UCSD-AML1 (cell line): ENCODE measurements around the gene MC1R.
"Not testable (repeated sequence)": the region's sequence is repeated elsewhere in the genome, so short reads cannot be mapped to it uniquely, and the experiment has no call there.

Experiments
- DNase-seq: peaks from one replicate; lab custom pipeline; 2025; ENCODE audit not compliant: unreplicated experiment; lab: John Stamatoyannopoulos, UW

Gene MC1R

DNA sequence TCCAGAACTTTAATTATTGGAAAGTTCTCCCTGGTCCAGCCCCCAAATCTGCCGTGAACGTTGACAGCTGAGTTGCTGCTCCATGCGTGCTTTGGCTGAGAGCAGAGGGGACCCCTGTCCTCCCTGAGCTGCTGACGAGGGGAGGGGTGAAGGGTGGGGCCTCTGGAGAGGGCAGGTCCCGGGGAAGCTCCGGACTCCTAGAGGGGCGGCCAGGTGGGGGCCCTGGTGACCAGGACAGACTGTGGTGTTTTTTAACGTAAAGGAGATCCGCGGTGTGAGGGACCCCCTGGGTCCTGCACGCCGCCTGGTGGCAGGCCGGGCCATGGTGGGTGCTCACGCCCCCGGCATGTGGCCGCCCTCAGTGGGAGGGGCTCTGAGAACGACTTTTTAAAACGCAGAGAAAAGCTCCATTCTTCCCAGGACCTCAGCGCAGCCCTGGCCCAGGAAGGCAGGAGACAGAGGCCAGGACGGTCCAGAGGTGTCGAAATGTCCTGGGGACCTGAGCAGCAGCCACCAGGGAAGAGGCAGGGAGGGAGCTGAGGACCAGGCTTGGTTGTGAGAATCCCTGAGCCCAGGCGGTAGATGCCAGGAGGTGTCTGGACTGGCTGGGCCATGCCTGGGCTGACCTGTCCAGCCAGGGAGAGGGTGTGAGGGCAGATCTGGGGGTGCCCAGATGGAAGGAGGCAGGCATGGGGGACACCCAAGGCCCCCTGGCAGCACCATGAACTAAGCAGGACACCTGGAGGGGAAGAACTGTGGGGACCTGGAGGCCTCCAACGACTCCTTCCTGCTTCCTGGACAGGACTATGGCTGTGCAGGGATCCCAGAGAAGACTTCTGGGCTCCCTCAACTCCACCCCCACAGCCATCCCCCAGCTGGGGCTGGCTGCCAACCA lies at the start of gene MC1R:
TSS of gene MC1R (plus strand) at position 410 of the 895 bp plus-strand sequence. CDS start at position 807, 397 bp downstream.
- DNase-seq: peak; percentile 54

DNA sequence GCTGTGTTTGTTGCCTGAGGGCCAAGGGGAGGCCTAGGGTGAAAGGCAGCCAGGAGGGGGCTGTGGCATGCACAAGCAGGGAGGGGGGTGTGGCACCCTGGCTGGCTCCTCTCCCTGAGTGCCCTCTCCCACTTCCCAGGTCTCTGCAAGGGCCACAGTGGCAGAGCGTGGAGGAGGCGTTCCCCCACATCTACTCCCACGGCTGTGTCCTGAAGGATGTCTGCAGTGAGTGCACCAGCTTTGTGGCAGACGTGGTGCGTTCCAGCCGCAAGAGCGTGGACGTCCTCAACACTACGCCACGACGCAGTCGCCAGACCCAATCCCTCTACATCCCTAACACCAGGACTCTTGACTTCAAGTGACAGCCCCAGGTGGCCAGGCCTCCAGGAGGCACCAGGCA lies 48.8 kb upstream of the MC1R start:
- no peak for DNase-seq

DNA sequence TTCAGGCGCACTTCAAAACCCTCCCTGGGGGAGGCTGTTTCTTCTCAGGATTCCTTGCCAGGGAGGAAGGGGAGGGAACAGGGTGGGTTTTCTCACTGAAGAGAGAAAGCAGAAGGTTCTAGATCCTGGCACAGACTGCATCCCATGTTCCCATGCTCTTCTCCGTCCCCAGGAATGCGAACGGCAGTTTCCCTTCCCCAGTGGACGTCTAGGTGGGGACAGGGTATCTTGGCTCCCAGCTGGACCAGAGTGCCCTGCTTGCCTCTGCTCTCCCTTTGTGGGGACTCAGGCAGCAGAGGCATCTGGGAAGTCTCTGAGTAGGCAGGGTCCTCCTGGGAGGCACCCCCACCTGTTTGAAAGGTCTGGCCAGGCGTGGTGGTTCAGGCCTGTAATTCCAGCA lies 48.2 kb upstream of the MC1R start:
- no peak for DNase-seq

DNA sequence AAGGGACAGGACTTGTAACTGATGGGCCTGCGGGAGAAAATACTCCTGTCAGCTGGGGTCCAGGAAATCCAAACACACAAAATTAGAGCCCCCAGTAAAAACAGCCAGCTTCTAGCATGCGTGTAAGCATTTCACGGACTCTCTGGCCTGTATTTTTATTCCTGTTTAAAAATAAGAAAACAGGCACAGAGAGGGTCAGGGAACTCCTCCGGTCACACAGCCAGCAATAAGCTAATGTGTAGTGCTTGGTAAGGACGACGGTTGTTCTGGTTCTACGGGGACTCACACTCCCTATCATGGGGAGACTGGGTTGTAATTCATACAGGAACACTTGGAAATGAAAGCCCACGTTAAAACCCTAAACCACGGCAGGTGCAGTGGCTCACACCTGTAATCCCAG lies 46.8 kb upstream of the MC1R start:
- no peak for DNase-seq

DNA sequence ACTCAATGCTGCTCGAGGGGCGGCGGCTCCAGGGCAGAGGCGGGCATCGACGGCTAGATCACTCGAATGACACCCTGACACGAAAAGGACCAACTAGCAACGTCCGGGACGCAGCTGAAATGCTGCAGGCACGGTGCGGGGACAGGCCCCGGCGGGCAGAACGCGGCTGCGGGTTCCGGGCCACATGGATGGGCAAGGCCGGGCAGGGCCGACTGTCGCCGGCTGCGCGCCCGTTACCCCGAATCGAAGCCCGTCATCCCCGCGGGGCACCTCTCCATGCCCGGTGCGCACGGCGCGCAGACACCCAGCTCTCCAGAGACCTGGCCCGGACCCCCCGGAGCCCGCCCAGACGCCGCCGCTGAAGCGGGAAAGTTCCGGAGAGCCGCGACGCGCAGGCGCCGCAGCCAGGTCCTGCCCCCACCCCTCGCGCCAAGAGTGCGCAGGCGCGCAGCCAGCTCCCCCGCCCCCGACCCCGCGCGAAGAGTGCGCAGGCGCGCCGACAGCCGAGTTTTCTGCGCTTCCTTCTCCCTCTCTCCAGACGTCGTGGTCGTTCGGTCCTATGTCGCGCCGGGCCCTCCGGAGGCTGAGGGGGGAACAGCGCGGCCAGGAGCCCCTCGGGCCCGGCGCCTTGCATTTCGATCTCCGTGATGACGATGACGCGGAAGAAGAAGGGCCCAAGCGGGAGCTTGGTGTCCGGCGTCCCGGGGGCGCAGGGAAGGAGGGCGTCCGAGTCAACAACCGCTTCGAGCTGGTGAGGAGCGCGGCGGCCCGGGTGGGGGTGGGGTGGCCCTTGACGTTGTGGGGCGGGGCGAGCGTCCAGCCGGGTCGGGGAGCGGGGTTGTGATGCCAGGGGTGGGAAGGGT lies 45.3 kb upstream of the MC1R start, which contains the start of gene TCF25:
TSS of gene TCF25 (plus strand) at position 484 of the 863 bp plus-strand sequence. CDS start at position 560, 76 bp downstream.
- DNase-seq: peak; percentile 89

DNA sequence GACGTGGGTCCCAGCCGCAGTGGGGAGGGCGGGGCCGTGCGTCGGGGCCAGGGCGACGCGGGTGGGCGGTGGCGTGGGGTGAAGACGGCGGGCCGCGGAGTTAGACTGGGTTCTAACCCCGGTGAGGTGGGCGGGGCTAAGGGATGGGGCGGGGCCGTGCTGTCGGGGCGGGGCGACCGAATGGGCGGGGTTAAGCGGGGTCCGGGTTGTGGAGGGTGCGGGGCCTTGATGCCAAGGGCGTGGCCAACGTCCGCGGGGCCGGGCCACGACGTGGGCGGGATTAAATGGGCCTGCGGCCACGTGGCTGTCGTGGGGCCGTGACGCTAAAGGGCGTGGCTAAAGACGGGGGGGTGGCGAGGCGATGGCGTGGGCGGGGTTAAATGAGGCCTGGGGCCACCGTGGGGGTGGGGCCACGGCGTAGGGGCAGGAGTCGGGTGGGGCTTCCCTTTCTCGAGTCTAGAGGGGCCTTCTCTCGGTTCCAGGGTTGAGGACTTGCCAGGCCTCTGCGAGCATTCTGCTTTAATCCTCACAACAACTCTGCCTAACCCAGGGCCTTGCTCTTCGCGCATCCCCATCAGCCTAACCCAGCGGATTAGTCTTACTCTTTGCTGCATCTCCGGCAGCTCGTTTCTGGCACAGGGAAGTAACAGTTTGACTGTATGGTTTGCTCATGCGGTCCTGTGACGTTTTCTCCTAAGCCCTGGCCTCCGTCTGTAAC lies 44.5 kb upstream of the MC1R start:
- DNase-seq: peak; percentile 98

DNA sequence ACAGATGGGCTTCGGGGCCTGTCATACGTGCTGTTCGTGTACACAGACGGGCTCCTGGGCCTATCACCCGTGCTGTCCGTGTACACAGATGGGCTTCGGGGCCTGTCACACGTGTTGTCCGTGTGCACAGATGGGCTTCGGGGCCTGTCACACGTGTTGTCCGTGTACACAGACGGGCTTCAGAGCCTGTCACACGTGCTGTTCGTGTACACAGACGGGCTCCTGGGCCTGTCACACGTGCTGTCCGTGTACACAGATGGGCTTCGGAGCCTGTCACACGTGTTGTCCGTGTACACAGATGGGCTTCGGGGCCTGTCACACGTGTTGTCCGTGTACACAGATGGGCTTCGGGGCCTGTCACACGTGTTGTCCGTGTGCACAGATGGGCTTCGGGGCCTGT lies 39.5 kb upstream of the MC1R start:
- not testable (repeated sequence) for DNase-seq

DNA sequence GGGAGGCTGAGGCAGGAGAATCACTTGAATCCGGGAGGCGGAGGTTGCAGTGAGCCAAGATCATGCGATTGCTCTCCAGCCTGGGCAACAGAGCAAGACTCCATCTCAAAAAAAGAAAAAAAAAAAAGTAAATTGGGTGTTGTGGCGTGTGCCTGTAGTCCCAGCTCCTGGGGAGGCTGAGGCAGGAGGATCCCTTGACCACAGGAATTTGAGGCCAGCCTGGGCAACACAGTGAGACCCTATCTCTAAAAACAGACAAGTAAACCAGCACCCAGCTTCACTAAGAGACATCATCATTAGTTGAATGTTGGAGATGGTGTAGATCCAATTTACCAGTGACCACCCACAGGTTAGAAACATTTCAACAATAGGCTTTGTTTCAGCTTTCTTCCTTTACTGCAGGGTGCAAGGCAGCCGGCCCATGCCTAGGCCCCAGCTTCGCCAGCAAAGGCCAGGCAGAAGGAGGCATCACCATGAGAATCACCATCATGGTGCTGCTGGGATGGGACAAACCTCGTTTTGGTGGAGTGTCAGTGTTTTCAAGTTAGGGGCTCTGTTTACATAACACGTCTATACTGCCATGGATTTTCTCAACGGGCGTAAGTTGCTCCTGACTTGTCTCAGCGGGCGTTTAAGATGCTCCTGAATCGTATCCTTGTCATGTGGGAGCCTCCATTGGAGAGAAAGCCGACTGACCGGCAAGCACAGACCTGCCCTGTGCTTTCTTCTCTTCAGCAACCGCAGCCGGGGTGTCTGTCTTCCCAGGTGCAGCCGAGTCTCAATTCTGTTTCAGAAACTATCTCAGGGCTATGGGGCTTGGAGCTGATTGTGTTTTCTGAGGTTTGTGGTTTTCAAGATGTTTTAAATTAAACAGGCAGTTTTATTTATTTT lies 37.9 kb upstream of the MC1R start:
- DNase-seq: no peak

DNA sequence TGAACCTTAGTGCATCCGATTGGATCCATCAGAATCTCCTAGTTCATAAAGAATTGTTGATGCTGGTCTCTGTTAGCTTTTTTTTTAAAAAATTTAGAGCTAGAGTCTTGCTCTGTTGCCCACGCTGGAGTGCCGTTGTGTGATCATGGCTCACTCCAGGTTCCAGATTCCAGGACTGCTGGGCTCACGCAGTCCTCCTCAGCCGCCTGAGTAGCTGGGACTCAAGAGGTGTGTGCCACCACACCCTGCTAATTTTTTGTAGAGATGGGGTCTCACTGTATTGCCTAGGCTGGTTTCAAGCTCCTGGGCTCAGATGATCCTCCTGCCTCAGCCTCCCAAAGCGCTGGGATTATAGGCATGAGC lies 37.3 kb upstream of the MC1R start:
- DNase-seq: no peak

DNA sequence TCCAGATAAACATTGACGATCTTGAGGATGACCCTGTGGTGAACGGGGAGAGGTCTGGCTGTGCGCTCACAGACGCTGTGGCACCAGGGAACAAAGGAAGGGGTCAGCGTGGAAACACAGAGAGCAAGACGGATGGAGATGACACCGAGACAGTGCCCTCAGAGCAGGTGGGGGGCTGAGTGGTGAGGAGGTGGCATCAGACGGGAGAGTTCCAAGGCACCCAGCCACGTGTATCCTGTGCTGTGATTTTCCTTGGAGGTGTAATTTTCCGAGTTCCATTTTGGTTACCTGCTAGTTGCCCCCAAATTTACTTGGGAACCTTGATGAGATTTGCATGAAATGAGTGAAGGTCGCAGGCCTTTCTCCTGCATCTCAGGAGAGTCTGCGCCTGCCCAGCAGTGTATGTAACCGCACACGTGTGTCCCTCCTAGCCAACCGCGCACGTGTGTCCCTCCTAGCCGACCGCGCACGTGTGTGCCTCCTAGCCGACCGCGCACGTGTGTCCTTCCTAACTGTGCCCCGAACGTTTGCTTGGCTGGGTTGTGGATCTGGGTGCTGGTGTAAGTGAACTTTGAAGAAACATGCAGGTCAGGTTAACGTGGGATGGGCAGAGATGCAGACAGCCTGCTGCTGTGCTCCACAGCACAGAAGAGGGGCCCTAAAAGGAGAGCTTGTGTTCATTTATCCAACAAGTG lies 35.2 kb upstream of the MC1R start:
- no peak for DNase-seq

DNA sequence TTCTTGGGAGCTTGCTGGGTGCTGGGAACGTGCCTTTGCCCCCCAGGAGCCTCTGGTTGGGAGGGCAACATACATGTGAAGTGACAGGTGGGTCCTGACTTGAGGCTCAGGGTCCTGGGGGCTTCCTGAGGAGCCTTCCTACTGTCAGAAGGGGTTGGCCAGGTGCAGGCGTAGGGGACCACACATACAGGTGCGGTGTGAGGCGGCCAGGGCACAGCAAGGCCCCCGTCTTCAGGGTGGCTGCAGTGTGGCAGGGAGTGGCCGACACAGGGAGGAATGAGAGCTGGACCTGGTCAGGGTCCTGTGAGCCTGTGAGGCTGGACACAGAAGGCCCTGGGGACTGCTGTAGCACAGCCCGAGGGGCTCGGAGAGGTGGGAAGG lies 34.6 kb upstream of the MC1R start:
- no peak for DNase-seq

DNA sequence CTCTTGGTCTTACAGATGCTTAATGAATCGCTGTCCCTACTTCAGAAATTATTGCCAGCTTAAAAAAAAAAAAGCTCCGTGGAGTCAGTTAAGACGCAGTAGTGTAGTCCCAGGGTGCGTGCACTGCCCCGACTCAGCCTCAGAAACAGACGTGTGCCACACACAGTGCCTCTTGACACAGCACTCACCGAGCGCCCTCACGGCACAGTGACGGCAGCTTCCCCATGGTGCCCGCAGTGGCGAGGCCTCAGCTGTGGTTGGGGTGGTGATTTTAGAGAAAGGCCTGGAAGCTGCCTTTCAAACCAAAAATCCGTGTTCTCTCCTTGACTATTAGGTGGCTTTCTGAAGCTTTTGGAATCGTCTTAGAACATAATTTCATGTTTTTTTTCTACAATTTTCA lies 31.4 kb upstream of the MC1R start:
- DNase-seq: no peak

DNA sequence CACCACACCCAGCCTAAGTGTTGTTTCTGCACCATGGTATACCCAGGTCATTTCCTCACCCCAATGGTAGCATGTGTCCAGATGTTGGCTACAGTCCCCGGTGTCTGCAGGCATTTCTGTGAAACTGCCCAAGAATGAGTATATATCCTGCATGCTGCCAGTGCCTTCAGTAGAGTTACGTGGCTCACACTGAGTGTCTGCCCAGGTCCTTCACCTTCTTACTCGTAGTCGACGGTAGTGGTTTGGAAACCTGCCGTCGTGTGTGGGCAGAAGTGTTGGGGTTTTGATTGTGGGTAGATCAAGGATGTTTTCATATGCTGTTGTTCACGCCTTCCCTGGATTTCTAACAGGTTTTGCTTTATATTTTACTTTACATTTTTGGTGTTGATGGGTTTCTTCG lies 28.5 kb upstream of the MC1R start:
- no peak for DNase-seq

DNA sequence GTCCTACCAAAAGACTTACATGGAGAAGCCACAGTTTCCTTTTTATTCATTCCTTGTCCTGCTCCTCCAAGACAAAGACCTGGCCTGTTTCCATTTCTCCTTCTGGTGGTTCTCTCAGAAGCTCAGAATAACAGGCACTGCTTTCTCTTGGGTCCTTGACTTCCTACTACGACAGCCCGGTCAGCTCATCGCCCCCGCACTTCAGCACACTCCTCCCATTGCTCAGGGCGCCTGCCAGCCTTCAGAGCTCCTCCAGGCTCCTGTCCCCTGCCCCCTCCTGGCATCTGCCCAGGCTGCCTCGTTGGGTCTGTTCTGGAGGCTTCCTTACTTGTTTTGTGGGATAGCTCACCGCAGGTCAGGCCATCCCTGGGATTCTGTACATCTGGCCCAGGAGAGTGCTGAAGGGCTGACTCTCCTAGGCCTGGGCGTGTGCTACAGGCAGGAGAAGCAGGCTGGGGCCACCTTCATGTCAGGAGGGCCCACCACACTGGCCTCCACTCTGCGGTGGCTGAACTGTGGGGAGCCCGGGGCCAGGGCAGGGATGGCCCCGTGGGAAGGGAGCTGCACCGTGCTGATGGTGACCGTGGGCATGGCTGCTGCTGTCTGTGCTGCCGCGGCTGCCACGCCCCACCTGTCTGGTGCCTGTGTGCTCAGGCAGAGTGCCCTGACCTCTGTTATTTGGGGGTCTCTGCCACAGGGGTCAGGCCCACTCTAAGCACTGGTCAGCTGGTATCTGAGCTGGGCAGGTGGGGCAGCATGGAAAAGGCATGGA lies 27.6 kb upstream of the MC1R start:
- no peak for DNase-seq

DNA sequence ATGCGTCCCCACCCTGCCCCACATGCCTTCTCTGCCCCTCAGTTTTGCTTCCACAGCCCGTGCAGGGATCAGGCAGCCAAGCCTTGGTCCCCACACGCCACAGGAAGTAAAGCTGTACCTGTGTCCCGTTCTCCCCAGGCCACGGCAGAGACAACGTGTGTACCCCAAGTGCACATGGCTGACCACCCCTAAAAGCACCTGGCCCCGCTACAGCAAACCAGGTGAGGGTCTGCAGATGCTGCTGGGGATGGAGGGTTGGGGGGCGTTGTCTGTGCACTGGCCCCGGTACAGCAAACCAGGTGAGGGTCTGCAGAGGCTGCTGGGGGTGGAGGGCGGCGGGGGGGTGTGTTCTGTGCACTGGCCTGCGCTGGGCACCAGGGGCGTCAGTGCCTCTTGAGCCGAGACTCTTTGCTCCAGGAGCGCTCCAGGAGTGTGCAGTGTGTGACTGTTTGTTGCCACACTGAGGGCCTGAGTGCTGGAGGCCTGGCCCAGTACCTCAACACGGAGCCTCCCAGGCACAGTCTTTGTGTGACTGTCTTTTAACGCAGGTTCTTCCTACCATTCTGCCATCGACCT lies 26.5 kb upstream of the MC1R start:
- DNase-seq: no peak

DNA sequence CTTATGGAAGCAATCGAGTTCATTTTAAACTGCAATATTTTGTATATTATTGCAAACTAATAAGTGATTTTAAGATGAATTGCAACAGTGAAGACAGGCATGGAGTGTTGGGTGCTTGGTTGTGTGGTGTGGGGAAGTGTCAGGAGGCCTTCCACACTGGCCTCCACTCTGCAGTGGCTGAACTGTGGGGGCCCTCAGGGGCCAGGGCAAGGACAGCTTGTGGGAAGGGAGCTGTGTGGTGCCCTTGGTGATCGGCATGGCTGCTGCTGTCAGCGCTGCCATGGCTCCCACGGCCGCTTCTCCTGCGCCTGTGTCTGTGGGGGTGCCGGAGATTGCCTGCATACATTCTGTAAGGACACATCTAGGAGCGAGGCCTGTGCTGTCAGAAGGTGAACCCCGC lies 26.0 kb upstream of the MC1R start:
- DNase-seq: no peak

DNA sequence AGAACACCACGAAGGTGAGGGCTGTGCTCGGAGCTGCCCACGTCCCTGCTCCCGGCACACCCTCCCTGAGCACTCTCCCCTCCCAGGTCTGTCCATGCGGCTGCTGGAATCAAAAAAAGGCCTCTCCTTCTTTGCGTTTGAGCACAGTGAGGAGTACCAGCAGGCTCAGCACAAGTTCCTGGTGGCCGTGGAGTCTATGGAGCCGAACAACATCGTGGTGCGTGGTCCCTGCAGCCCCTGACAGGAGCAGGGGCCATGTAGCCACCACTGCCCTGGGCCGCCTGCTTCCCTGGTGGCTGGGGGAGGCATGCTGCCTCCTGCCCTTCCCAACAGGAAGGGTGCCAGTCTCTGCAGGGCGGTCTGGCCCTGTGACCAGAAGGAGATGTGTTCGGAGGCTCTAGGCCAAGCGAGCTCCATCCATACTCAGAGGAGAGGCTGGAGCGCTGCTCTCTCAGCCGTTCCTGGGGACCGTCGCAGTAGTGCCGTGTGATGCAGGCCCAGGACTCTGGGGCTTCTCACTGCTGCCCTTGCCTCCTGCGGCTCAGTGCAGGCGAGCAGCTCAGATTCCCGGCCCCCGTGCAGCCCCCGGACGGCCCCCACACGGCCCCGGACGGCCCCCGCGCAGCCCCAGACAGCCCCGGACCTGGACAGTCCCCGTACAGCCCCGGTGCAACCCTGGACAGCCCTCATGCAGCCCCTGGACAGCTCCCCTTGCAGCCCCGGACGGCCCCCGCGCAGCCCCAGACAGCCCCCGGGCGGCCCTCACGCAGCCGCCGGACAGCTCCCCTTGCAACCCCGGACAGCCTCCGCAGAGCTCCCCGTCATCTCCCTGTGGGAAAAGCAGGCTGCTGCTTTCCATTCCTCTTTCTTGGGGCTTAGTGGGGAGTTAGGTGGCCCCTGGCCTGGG lies 24.8 kb upstream of the MC1R start:
- DNase-seq: no peak
